ENCODE data around the gene TRAPPC4. TPM values are rescaled to one million over a fixed set of nuclear protein-coding genes. Genes with fewer than 3 reads are reported as not detected.
"Not testable (repeated sequence)": the region's sequence is repeated elsewhere in the genome, so short reads cannot be mapped to it uniquely, and the experiment has no call there.

The TRAPPC4 gene
- total RNA-seq, 2 donors from 2014 or later, result 60.0 to 66.8 TPM

DNA sequence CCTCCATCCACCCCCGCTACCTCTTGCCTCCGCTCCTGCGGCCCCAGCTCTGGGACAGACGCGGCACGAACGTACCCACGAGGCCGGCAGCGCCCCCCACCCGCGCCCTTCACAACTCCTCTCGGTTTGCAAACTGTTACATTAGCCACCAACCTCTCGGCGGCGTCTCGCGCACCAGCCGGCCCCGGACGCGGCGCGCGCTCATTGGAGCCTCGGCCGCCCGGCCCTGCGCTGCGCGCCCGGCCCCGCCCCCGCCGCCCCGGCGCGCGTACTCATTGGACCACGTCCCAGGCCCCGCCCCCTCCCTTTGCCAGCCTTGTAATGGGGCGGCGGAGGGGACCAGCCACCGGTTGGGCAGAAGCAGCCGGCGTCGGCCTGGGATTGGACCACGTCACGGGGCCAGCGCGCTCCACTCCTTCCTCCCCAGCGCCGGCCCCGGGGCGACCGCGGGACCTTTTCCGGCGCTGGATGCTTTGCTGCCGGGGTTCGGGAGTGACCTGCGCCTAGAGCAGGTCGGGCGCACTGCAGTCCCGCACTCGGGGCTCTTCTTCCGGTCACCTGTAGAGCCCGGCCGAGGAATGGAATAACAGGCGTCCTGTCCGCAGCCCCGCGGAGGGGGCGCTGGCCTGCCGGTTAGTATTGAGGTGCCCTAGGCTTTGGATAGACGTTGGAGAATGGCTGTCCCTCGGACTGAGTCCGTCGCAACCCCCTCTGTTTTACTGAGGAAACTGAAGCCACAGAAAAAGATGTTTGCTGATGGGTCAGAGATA lies 38.6 kb downstream of the TRAPPC4 start, which contains the start of gene HYOU1:
Gene HYOU1 (minus strand): TSS at position 206 of the 770 bp plus-strand sequence. CDS start 1,045 bp downstream, outside the sequence.
- H3K4me1 ChIP-seq (ENCODE audit: control insufficient read depth, insufficient read depth, low read length), result no peaks in the 10 kb centered on the region
- DNase-seq, result peak; percentile 99
- TF ChIP-seq, protein P1, sequence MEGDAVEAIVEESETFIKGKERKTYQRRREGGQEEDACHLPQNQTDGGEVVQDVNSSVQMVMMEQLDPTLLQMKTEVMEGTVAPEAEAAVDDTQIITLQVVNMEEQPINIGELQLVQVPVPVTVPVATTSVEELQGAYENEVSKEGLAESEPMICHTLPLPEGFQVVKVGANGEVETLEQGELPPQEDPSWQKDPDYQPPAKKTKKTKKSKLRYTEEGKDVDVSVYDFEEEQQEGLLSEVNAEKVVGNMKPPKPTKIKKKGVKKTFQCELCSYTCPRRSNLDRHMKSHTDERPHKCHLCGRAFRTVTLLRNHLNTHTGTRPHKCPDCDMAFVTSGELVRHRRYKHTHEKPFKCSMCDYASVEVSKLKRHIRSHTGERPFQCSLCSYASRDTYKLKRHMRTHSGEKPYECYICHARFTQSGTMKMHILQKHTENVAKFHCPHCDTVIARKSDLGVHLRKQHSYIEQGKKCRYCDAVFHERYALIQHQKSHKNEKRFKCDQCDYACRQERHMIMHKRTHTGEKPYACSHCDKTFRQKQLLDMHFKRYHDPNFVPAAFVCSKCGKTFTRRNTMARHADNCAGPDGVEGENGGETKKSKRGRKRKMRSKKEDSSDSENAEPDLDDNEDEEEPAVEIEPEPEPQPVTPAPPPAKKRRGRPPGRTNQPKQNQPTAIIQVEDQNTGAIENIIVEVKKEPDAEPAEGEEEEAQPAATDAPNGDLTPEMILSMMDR (conservative IDR thresholded peaks at IDR 0.05), result peak; percentile 65
- Mint-ChIP-seq H3K9me3 (peaks cover 6% of the 10 kb centered on the region), H3K4me3 (peak within 1 kb of the TSS; percentile 90), H3K4me1 (peaks cover 16% of the 10 kb centered on the region), H3K27me3 (ENCODE audit: insufficient read depth) (no peaks in the 10 kb centered on the region), H3K27ac (peak within 1 kb of the TSS; percentile 97), H3K36me3 (ENCODE audit: low read depth) (peaks cover 42% of the 10 kb centered on the region)
- H3K9ac ChIP-seq (ENCODE audit: extremely low read depth, low read length, poor library complexity, severe bottlenecking), result peak within 1 kb of the TSS; percentile 81
- H3K9me3 ChIP-seq (ENCODE audit: control insufficient read depth, low read length), result no peaks in the 10 kb centered on the region
- peak within 1 kb of the TSS; percentile 93 for H3K4me3 ChIP-seq (ENCODE audit: low read length)
- H3K27ac ChIP-seq (ENCODE audit: low read depth, low read length), result peak within 1 kb of the TSS; percentile 88
- H3K27me3 ChIP-seq (ENCODE audit: control insufficient read depth, insufficient read depth, low read length, poor library complexity, severe bottlenecking), result no peaks in the 10 kb centered on the region
- 0% methylated on average over 25 to 79 of the region's 79 CpGs for WGBS, 2 experiments (ENCODE audit: insufficient coverage in 1 of 2, insufficient read length in 1 of 2)
- peaks cover 35% of the 10 kb centered on the region for H3K36me3 ChIP-seq (ENCODE audit: control insufficient read depth, insufficient read depth, low read length)

DNA sequence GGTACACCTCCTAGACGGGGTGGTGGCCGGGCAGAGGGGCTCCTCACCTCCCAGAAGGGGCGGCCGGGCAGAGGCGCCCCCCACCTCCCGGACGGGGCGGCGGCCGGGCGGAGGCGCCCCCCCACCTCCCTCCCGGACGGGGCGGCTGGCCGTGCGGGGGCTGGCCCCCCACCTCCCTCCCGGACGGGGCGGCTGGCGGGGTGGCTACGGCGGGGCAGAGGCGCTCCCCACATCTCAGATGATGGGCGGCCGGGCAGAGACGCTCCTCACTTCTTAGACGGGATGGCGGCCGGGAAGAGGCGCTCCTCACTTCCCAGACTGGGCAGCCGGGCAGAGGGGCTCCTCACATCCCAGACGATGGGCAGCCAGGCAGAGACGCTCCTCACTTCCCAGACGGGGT lies 40.6 kb downstream of the TRAPPC4 start:
- not testable (repeated sequence) for H3K27ac Mint-ChIP-seq; H3K27me3 ChIP-seq (ENCODE audit: control insufficient read depth, insufficient read depth, low read length, poor library complexity, severe bottlenecking); H3K4me1 ChIP-seq (ENCODE audit: control insufficient read depth, insufficient read depth, low read length); H3K4me3 Mint-ChIP-seq; H3K9me3 Mint-ChIP-seq; H3K27me3 Mint-ChIP-seq (ENCODE audit: insufficient read depth); H3K27ac ChIP-seq (ENCODE audit: low read depth, low read length); H3K4me3 ChIP-seq (ENCODE audit: low read length); DNase-seq; H3K9ac ChIP-seq (ENCODE audit: extremely low read depth, low read length, poor library complexity, severe bottlenecking); H3K9me3 ChIP-seq (ENCODE audit: control insufficient read depth, low read length)
- peaks cover 16% of the 10 kb centered on the region for H3K36me3 ChIP-seq (ENCODE audit: control insufficient read depth, insufficient read depth, low read length)
- peaks cover 24% of the 10 kb centered on the region for H3K36me3 Mint-ChIP-seq (ENCODE audit: low read depth)
- H3K4me1 Mint-ChIP-seq, result peaks cover 16% of the 10 kb centered on the region
- 89% methylated on average over 20 of the region's 35 CpGs; no CpG with 5 or more reads in 1 of the 2 experiments for WGBS, 2 experiments (ENCODE audit: insufficient coverage in 1 of 2, insufficient read length in 1 of 2)

DNA sequence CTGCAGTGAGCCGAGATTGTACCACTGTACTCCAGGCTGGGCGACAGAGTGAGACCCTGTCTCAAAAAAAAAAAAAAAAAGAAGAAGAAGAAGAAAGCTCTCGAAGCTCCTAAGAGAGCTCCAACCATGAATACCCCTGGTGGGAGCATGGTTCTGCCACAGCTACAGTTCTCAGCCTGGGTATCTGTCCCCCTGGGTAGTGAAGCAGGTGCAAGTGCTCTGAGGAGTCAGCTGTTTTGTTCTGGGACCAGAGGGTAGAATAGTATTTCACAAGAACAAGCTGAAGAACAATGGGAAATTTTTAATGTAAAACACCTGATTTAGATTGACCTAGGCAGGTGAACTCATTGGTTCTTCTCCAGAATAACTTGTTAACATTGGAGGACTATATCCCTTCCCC lies 42.7 kb downstream of the TRAPPC4 start:
- 69 to 92% methylated on average over 2 to 3 of the region's 3 CpGs for WGBS, 2 experiments (ENCODE audit: insufficient coverage in 1 of 2, insufficient read length in 1 of 2)
- H3K4me1 Mint-ChIP-seq, result peaks cover 9% of the 10 kb centered on the region
- H3K9me3 Mint-ChIP-seq, result peaks cover 6% of the 10 kb centered on the region
- Histone ChIP-seq H3K9ac (ENCODE audit: extremely low read depth, low read length, poor library complexity, severe bottlenecking) (no peak overlapping the region), H3K4me3 (ENCODE audit: low read length) (no peak overlapping the region), H3K4me1 (ENCODE audit: control insufficient read depth, insufficient read depth, low read length) (no peaks in the 10 kb centered on the region), H3K36me3 (ENCODE audit: control insufficient read depth, insufficient read depth, low read length) (no peaks in the 10 kb centered on the region), H3K27me3 (ENCODE audit: control insufficient read depth, insufficient read depth, low read length, poor library complexity, severe bottlenecking) (no peaks in the 10 kb centered on the region), H3K27ac (ENCODE audit: low read depth, low read length) (no peak overlapping the region), H3K9me3 (ENCODE audit: control insufficient read depth, low read length) (no peaks in the 10 kb centered on the region)
- peaks cover 6% of the 10 kb centered on the region for H3K36me3 Mint-ChIP-seq (ENCODE audit: low read depth)
- DNase-seq, result no peak
- H3K27ac Mint-ChIP-seq, result no peak overlapping the region
- no peaks in the 10 kb centered on the region for H3K27me3 Mint-ChIP-seq (ENCODE audit: insufficient read depth)
- TF ChIP-seq, protein P1 (conservative IDR thresholded peaks at IDR 0.05), result no peak
- no peak overlapping the region for H3K4me3 Mint-ChIP-seq
